HG03342 (cell line): Measurements from ENCODE around the gene ARHGAP15.

Experiments
- ATAC-seq: cut with Tn5 transposase; IDR thresholded peaks from one replicate; pipeline ENCODE4 v1.9.1; 2021; ENCODE audit warnings: mild to moderate bottlenecking, moderate library complexity; ENCODE audit not compliant: unreplicated experiment

ARHGAP15 gene

DNA sequence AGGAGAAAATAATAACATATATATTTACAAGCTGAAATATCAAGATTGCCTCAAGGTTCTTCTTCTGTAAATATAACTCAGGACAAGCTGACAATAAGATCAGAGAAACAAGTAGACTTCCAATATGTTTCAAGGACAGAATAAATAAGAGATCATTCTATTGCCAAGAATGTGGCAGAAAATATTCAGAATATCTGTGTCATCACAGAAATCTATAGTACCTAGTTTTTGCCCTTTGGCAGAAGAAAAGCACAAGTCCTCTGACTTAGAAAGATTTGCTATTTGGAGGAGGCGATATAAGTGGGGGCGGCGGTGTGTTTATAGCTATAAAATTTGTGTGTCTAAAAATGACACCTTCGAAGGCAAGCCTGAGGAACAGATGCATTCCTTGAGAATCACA, 34.3 kb downstream of the ARHGAP15 start:
- ATAC-seq: no peak

- no peak for ATAC-seq
These were observed 36.1 kb downstream of the ARHGAP15 start for GRCh38 chr2:143165291-143165690.

GRCh38 chr2:143169105-143169504, 39.9 kb downstream of the ARHGAP15 start:
- no peak for ATAC-seq

GRCh38 chr2:143171817-143172216, 42.6 kb downstream of the ARHGAP15 start:
- no peak for ATAC-seq

GRCh38 chr2:143175438-143175837, 46.2 kb downstream of the ARHGAP15 start:
- no peak for ATAC-seq

DNA sequence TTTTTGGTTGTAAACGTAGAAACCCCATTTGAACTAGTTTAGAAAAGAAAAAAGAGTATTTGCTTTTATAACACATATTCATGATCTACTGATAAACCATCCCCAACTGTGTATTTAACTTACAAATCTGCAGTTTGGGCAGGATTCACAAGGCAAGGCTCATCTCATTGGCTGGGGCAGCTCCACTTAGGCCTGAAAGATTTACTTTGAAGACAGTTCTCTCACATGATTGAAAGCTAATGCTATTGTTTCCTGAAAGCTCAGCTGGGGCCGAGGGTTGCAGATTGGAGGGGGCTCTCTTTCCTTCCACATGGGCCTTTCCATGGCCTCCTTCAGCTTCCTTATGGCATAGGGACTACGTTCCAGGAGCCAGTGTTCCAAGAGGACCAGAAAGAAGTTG, 47.4 kb downstream of the ARHGAP15 start:
- peak; percentile 9 for ATAC-seq

DNA sequence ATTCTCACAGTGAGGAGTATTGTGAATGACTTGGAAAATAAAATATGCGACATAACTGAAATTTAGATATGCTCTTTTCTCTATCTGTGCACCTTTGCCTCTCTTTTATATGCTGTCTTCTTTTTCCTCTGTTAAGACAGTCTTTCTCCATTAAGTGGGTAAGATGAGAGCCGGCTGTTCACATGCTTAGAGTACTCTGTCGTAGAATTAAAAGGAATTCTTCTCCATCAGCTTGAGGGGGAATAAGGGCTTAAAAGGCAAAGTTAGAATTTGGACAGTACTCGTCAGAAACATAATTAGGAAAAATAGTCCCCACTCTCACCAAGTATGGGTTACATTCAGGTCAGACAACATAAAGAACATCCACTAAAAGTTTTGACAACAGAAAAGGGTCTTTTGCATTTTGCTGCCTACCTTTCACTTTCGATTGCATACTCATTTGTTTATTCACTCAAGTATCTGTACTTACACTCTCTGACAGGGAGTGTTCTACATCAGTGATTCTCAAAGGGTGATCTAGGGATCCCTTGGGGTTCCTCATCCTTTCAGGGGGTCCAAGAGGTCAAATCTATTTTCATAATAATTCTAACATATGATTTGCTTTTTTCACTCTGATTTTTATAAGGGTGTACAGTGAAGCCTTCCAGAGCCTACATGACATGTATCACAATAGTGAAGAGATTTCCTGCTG, 48.0 kb downstream of the ARHGAP15 start:
- peak; percentile 99 for ATAC-seq

DNA sequence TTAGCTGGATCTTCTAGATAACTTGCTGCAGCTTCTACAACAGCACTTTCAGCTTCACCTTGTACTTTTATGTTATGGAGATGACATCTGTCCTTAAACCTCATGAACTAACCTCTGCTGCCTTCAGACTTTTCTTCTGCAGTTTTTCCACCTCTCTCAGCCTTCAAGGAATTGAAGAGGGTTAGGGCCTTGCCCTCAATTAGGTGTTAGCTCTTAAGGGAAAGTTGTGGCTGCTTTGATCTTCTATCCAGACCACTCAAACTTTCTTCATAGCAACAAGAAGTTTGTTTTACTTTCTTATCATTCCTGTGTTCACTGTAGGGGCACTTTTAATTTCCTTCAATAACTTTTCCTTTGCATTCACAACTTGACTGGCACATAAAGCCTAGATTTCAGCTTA, 52.3 kb downstream of the ARHGAP15 start:
- no peak for ATAC-seq

DNA sequence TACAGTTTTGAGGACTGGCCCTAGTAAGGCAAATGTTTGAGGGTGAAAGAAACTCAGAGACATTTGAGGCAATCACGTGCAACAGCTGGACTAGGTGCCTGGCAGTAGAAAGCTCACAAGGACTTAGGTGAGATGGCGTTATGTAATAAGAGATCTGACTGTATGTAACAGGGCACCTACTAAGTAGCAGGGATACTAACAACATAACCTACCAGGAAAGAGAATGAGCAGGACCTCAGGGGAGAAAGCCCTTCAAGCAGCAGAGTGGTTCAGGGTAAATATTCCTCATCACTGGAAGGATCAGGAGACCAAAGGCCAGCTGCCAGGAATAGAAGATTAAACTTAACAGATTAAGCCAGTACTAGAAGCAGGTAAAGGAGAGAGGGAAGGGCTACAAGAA, 53.4 kb downstream of the ARHGAP15 start:
- no peak for ATAC-seq

GRCh38 chr2:143183804-143184463, 54.7 kb downstream of the ARHGAP15 start:
- peak; percentile 74 for ATAC-seq

DNA sequence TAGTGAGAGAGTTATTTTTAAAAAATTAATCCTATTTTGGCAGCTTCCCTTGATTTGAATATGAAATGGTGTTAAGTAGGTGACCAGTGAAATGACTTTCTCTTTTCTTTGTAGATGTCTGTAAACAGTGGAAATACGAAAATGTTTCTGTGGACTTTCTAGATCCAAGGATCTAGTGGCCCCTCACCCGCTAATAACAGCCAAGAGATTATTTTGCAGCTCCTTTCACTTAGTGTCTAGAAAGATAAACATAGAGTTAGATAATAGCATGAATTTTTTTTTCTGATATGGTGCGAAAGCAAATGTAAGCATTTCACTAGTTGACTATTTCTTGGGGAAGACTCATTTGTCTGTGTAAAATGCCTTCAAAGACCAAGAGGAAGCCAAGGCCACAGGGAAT, 57.7 kb downstream of the ARHGAP15 start:
- no peak for ATAC-seq

GRCh38 chr2:143190431-143190830, 61.2 kb downstream of the ARHGAP15 start:
- no peak for ATAC-seq

- ATAC-seq: no peak
These were observed 62.9 kb downstream of the ARHGAP15 start for GRCh38 chr2:143192106-143192505.

- ATAC-seq: no peak
These were observed 63.5 kb downstream of the ARHGAP15 start for GRCh38 chr2:143192716-143193115.

DNA sequence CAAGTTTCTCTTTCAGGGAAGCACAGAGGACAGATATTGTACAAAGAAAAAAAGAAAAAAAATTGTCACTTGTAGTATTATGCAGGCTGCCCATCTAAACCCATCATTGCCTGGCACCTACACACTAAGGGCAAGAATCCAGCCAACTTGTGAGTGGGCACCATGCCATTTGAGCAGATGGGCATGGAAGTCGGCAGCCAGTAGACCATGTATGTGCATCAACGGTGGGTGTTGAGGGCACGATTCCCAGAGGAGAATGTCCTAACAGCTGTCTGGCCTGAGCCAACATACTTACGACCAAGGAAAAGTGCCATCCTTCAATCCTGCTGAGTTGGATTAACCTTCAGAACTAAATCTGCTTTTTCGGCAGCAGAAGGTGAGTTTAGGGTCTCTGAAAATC, 63.9 kb downstream of the ARHGAP15 start:
- ATAC-seq: no peak

- ATAC-seq: no peak
These were observed 66.3 kb downstream of the ARHGAP15 start for GRCh38 chr2:143195511-143195910.

GRCh38 chr2:143204062-143204461, 74.8 kb downstream of the ARHGAP15 start:
- no peak for ATAC-seq

GRCh38 chr2:143205106-143205764, 76.0 kb downstream of the ARHGAP15 start:
- no peak for ATAC-seq

- ATAC-seq: no peak
These were observed 80.6 kb downstream of the ARHGAP15 start for GRCh38 chr2:143209570-143210445.

GRCh38 chr2:143210446-143210819, 81.2 kb downstream of the ARHGAP15 start:
- no peak for ATAC-seq

DNA sequence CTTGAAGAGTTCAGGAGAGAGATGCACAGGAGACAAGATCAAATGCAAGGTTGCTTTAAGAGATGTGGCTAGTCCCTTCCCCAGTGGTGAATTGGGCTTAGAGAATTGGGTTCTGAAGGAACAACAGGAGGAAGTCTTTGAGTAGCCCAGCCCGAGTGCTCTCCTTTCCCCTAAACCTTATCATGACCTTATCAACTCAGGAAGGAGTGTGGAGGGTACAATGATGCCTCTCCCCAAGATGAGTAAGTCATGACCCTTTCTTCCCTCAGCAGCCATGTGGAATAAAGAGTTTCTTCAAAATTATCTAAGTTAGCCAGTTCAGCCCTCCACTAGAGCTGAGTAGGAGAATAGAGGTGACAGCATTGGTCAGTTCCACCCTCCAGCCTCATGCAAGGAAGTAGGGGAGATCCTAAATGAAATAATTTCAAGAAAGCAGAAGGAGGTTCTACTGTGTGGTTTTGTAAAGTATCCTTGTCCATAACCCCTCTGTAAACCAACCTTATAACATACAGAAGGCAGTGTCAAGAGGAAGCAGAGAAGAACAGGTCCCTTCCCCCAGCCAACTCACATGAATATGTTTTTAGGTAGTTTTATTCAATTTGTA, 88.4 kb downstream of the ARHGAP15 start:
- no peak for ATAC-seq
